ENCODE data around the gene ALPL.

Gene ALPL

GRCh38 chr1:21621761-21622436, 112.7 kb downstream of the ALPL start:
- Histone ChIP-seq H3K79me2 (ENCODE audit: insufficient read depth, low read length) (no peaks in the 10 kb centered on the region), H3K9me2 (ENCODE audit: low read depth, low read length) (no peaks in the 10 kb centered on the region), H3K4me2 (ENCODE audit: low read length) (no peak overlapping the region), H3K9ac (ENCODE audit: low read length) (no peak overlapping the region), H4K20me1 (ENCODE audit: insufficient read depth, low read length) (no peaks in the 10 kb centered on the region), H3K4me3 (ENCODE audit: low read depth, low read length, poor library complexity, severe bottlenecking) (peak overlapping the region; percentile 27), H3K4me1 (ENCODE audit: insufficient read depth, low read length, severe bottlenecking) (no peaks in the 10 kb centered on the region), H3K27me3 (ENCODE audit: insufficient read depth, low read length) (no peaks in the 10 kb centered on the region), H3K36me3 (ENCODE audit: insufficient read depth, low read length) (no peaks in the 10 kb centered on the region), H2AFZ (ENCODE audit: low read length) (no peak overlapping the region), H3K9me3 (ENCODE audit: low read length) (no peaks in the 10 kb centered on the region), H3F3A (ENCODE audit: insufficient read depth, low read length) (no peaks in the 10 kb centered on the region), H3K27ac (ENCODE audit: low read depth, low read length, poor library complexity, severe bottlenecking) (no peak overlapping the region)
- no peak for TF ChIP-seq EZH2 (IDR thresholded peaks at IDR 0.05; ENCODE audit: borderline replicate concordance, low read length)
- no peak for TF ChIP-seq CTCF (IDR thresholded peaks at IDR 0.05; ENCODE audit: low read length)

DNA sequence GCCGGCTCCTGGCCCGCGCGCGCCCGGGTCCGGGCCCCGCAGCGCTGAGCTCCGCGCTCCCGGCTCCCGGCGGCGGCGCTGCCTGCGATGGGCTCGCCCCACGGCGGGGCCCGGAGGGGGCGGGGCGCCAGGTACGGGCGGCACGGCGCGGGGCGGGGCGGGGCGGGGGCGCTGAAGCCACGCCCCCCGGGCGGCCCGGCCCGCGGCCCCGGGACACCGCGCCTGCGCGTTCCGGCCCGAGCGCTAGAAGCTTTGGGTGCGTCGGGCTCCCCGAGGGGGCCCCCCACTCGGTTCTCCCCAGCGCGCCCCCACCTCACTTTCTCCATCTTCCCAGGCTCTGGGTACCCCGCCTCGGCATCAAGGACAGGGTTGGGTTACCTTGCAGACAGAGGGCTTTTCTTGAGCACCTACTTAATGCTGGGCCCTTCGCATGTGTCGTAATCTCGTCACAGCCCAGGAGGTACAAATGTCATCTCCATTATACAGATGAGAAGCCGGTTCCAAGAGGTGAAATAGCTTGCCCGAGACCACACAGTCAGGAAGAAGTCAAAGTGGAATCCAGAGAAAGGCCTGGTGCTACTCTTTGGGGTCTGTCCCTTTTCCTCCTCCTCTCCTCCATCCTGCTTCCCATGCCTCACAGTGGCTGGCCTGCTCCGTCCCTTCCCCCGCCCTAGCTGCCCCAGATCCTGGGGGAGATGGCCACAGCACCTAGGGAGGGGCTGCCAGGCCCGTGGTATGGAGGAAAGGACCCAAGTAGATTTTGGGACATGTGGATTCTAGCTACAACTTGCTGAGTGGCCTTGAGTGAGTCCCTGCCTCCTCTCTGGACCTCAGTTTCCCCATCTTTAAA, 113.5 kb downstream of the ALPL start:
- H4K20me1 ChIP-seq (ENCODE audit: insufficient read depth, low read length), result no peaks in the 10 kb centered on the region
- no peaks in the 10 kb centered on the region for H3K79me2 ChIP-seq (ENCODE audit: insufficient read depth, low read length)
- H3K36me3 ChIP-seq (ENCODE audit: insufficient read depth, low read length), result no peaks in the 10 kb centered on the region
- no peaks in the 10 kb centered on the region for H3F3A ChIP-seq (ENCODE audit: insufficient read depth, low read length)
- no peak overlapping the region for H3K27ac ChIP-seq (ENCODE audit: low read depth, low read length, poor library complexity, severe bottlenecking)
- no peaks in the 10 kb centered on the region for H3K9me3 ChIP-seq (ENCODE audit: low read length)
- no peaks in the 10 kb centered on the region for H3K4me1 ChIP-seq (ENCODE audit: insufficient read depth, low read length, severe bottlenecking)
- H3K9ac ChIP-seq (ENCODE audit: low read length), result no peak overlapping the region
- H3K27me3 ChIP-seq (ENCODE audit: insufficient read depth, low read length), result no peaks in the 10 kb centered on the region
- H2AFZ ChIP-seq (ENCODE audit: low read length), result no peak overlapping the region
- H3K4me3 ChIP-seq (ENCODE audit: low read depth, low read length, poor library complexity, severe bottlenecking), result peak overlapping the region; percentile 48
- TF ChIP-seq CTCF (IDR thresholded peaks at IDR 0.05; ENCODE audit: low read length) (no peak), EZH2 (IDR thresholded peaks at IDR 0.05; ENCODE audit: borderline replicate concordance, low read length) (no peak)
- peak overlapping the region; percentile 65 for H3K4me2 ChIP-seq (ENCODE audit: low read length)
- no peaks in the 10 kb centered on the region for H3K9me2 ChIP-seq (ENCODE audit: low read depth, low read length)

DNA sequence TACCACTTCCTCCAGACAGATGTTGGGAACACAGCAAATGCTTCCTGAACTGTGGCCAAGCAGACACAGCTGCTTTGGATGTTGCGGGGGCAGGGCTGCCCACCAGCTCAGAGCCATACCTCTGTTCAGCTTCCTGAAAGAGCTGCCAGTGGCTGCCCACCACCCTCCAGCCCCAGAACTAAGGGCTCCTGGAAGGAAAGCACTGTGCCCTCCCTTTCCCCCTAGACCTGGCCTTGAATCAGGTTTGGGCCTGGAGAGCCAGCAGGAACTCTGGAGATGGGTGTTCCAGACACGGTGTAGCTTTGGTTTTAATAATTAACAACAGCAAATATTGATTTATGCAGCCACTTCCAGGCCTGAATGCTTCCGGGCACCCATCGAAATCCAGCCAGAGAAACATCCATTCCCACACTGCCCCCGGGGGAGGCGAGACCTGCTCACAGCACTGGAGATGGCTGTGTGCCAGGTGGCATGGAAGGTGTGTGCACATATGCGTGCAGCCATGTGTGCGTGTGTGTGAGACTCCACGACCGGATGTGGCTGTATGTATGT, 114.3 kb downstream of the ALPL start:
- H3K27ac ChIP-seq (ENCODE audit: low read depth, low read length, poor library complexity, severe bottlenecking), result no peak overlapping the region
- H3K79me2 ChIP-seq (ENCODE audit: insufficient read depth, low read length), result no peaks in the 10 kb centered on the region
- TF ChIP-seq EZH2 (IDR thresholded peaks at IDR 0.05; ENCODE audit: borderline replicate concordance, low read length) (no peak), CTCF (IDR thresholded peaks at IDR 0.05; ENCODE audit: low read length) (no peak)
- no peak overlapping the region for H3K4me2 ChIP-seq (ENCODE audit: low read length)
- no peaks in the 10 kb centered on the region for H4K20me1 ChIP-seq (ENCODE audit: insufficient read depth, low read length)
- H3K4me3 ChIP-seq (ENCODE audit: low read depth, low read length, poor library complexity, severe bottlenecking), result no peak overlapping the region
- H3K27me3 ChIP-seq (ENCODE audit: insufficient read depth, low read length), result no peaks in the 10 kb centered on the region
- no peaks in the 10 kb centered on the region for H3K9me3 ChIP-seq (ENCODE audit: low read length)
- no peak overlapping the region for H2AFZ ChIP-seq (ENCODE audit: low read length)
- H3F3A ChIP-seq (ENCODE audit: insufficient read depth, low read length), result no peaks in the 10 kb centered on the region
- H3K9ac ChIP-seq (ENCODE audit: low read length), result no peak overlapping the region
- H3K4me1 ChIP-seq (ENCODE audit: insufficient read depth, low read length, severe bottlenecking), result no peaks in the 10 kb centered on the region
- no peaks in the 10 kb centered on the region for H3K9me2 ChIP-seq (ENCODE audit: low read depth, low read length)
- no peaks in the 10 kb centered on the region for H3K36me3 ChIP-seq (ENCODE audit: insufficient read depth, low read length)
